Left forelimb (tissue), 1 donor: Measurements from ENCODE around the gene STK4.

Experiments
- DNase-seq: peaks from one replicate; pipeline ENCODE4 v3.0.0-alpha.2; 2018; ENCODE audit warnings: low spot score

The STK4 gene

GRCh38 chr20:44966030-44966961 lies at the start of gene STK4:
Gene STK4, plus strand, starts transcription at chr20:44966512. Its CDS starts 57 bp downstream, at chr20:44966569.
- DNase-seq: peak; percentile 96

GRCh38 chr20:44916586-44916985 lies 49.7 kb upstream of the STK4 start:
- DNase-seq: no peak

DNA sequence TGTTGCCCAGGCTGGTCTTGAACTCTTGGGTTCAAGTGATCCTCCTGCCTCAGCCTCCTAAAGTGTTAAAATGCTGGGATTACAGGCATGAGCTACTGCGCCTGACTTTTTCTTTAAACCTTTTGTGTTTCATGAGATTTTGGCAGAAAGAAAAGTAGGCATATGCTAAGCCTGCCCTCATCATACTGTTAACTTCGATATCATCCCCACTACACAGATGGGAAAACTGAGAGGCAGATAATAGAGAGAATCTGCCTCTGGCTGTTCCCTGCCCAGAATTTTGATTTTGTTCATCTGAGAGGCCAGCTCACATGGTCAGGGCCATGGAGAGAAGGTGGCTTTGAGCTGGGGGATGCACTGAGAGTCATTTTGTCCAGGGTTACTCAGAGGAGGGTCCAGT lies 48.9 kb upstream of the STK4 start:
- no peak for DNase-seq

- no peak for DNase-seq
Measured at GRCh38 chr20:44918342-44918741, 48.0 kb upstream of the STK4 start.

- DNase-seq: no peak
Measured at GRCh38 chr20:44918761-44919160, 47.6 kb upstream of the STK4 start.

DNA sequence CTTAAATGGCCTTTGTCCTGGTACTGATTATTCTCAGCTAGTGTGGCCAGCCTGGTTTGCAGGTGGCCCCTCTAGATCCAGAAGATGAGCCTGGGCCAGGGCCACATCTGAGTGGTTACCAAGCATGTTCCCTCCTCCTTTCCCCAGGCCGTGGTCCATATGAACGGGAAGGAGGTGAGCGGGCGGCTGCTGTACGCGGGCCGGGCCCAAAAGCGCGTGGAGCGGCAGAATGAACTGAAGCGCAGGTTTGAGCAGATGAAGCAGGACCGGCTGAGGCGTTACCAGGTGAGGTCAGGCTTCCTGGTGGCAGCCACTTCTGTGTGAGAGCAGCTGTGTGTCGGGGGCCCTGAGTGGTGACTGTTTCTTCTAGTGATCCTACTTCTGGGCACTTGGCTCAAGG lies 44.9 kb upstream of the STK4 start:
- DNase-seq: no peak

DNA sequence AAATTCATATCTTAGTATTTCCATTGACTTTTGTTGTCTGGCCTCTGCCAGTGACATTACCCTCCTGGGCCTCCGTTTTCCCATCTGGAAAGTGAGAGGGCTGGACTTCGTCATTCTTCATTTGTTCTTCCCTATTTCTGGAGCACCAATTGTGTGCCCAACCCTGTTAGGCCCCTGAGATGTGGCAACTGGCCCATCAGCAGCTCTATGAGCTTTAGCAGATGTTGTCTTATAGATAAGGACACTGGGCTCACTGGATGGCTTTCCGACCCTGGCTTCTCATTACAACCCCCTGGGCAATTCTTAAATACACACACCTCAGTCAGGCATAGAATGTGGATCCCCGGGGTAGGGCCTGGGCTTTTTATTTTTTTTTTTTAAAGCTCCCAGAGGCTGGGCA lies 41.8 kb upstream of the STK4 start:
- DNase-seq: no peak

GRCh38 chr20:44928595-44928994 lies 37.7 kb upstream of the STK4 start:
- no peak for DNase-seq

DNA sequence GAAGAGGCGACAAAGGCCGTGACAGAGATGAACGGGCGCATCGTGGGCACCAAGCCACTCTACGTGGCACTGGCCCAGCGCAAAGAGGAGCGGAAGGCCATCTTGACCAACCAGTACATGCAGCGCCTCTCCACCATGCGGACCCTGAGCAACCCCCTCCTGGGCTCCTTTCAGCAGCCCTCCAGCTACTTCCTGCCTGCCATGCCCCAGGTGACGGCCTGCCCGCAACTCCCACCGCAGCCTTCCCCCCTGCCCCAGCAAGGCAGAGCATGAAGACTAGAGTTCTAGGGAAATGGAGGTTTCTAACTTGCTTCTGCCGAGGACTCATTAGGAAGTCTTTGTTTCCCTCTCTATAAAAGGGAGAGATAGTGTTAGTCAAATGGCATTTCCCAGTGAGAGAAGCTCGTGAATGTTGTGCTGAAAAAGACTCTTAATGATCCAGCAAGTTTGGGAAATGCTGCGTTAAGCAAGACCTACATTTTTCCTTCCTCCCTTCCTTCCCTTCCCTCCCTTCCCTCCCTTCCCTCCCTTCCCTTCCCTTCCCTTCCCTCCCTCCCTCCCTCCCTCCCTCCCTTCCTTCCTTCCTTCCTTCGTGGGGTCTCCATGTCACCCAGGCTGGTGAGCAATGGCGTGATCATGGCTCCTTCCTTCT lies 35.7 kb upstream of the STK4 start:
- DNase-seq: no peak

- DNase-seq: no peak
Measured at GRCh38 chr20:44931911-44932310, 34.4 kb upstream of the STK4 start.

DNA sequence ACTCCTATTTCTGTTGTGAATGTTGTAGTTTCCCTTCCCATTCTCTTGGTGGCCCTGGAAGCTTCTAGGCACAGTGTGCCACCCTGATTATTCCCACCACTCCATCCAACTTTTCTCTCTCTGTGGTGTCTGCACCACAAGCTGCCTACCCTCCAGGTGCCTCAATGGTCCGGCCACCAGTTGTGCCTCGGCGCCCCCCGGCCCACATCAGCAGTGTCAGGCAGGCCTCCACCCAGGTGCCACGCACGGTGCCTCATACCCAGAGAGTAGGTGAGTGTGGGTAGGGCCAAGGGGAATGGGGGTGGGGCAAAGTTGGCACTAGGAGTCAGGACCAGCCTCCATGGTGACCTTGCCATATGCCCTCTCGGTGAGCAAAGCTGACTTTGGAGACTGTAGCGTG lies 33.4 kb upstream of the STK4 start:
- no peak for DNase-seq

- DNase-seq: no peak
Measured at GRCh38 chr20:44936510-44936909, 29.8 kb upstream of the STK4 start.

DNA sequence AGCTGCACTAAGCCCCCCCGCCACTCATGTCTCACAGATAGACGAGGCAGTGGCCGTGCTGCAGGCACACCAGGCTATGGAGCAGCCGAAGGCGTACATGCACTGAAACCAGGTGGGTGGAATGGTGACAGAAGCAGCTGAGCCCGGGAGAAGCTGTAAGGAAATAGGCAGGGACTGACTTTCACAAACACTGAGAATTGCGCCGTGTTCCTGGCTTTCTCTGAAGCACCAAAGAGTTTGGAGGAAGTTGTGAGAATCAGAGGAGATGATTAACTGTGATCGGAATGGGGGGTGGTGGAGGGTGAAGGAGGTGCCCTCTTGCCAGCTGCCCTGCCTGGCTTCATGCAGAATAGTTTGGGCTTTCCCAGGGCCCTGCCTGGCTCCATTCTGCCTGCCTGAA lies 27.7 kb upstream of the STK4 start:
- no peak for DNase-seq

DNA sequence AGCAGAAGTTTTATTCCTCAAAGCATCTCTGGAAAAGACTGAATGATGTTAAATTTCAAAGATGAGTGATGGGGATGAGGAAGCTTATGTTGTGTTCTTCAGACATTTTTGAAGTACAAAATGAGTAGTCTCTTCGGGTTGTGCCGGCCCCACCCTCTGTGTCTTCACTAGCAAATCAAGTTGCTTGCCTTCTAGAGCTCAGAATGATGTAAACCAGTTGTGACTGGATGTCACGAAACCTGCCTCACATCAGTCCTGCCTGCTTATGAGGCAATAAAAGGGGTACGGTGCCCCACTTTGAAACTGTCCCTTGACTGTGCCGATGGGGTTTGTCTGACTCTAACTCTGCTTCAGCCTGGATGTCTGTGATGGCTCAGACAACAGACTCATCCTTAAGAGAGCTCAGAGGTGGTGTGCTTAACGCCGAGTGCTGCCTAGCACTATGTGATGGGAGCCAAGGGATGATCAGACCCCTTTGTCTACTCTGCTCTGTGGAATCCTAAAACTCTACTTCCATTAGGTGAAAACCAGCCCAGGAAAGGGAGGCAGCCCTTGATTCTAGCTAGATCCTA lies 25.1 kb upstream of the STK4 start:
- DNase-seq: no peak

- no peak for DNase-seq
Measured at GRCh38 chr20:44942264-44942973, 23.9 kb upstream of the STK4 start.

DNA sequence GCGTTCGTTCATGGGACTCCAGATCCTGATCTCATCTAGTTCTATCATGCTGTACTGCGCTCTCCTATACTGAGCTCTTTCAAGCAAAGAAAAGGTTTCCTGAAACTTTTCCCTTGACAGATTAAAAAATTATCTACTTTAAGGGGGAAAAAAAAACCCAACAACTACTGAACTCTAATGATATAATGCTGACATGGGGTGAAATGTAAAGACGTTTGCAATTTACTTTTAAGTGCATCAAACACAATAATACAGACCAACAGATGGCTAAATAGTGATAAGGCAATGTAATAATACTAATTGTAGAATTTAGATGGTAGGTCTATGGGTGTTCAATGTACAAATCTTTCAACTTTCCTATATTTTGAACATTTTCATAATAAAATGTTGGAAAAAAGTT lies 22.5 kb upstream of the STK4 start:
- DNase-seq: no peak

DNA sequence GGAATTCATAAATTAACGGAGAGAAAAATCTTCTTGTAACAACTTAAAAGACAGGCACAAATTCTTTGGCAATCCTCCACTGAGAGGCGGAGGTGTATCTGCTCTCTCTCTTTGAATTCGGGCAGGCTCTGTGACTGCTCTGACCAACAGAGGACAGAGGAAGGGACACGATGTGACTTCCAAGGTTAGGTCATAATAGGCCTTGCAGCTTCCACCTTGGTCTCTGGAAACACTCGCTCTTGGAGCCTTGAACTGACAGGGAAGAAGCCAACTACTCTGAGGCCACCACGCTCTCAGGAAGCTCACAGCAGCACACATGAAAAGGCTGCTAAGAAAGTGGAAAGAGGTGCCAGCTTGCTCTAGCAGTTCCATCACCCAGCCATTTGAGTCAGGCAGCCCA lies 21.1 kb upstream of the STK4 start:
- DNase-seq: no peak

DNA sequence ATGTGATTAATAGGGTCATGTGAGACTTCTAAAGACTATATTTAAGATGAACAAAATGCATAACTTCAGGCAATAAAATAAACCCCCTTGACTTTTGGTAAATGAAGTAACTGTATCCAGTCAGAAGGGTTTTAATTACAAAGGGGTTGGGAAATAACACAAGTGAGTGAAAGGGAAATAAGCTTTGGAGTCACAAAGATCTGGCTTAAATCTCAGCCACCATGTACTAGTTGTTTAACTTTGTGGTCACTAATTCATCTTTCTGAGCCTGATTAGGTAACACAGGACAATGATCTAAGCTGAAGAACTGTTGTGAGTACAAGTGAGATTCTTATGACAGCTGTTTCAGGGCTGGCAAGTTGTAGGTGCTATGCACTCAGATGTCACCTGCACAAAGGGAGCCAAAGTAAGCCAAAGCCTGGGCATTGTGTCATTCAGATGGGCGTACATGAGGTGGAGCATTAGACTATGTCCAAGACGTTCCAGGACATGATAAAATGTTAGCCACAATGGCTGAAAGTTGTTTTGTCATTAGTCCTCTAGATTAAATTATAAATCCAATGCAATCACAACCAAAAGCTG lies 19.9 kb upstream of the STK4 start:
- DNase-seq: no peak

DNA sequence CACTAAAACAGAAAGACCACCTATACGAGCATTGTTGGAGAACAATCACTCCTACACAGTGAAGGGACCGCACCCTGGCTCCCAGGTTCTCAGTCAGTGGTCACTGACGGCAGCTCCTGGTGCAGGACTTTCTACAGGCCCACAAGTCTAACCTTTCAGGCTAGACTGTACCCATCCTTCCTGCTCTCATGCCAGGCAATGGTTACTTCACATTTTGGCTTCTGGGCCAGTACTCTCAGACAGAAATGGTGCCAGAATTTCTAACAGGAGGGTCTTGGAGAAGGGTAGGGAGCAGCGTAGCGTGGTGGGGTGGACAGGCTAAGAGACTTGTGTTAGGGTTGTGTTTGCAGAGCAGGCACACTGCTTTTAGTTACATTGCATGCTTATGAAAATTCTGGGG lies 18.2 kb upstream of the STK4 start:
- no peak for DNase-seq

DNA sequence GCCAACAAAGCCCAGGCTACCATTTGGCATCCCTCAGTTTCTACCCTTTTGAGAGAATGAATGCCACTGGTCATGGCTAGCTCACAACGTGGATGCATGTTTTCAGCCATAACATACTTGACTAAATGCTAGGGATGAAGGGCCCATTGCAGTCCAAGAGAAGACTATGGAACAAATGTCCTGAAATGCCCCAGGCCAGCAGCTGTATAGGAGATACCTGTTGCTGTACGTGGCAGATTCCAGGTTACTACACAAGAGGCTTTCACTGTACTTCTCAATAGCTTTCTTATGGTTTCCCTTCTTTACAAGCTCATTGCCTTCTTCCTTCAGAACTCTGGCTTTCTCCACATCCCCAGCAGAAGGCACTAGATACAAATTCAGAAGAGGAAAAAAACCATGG lies 17.8 kb upstream of the STK4 start:
- DNase-seq: no peak

DNA sequence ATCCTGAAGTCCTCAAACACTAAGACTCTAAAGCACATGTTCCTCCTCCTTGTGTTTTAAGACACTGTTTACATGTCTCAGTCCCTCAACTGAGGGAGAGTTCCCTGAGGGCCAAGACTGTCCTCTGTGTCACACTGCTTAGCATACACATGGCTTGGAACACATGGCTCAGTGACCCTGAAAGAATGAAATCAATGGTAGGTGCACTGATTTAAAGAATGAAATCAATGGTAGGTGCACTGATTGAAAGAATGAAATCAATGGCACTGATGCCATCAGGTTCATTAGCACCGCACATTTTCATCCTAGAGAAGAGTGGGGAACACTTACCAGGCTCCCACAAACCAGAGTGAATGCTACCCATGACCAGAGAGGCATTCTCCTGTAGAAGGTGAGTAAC lies 15.9 kb upstream of the STK4 start:
- DNase-seq: no peak

- DNase-seq: no peak
Measured at GRCh38 chr20:44952731-44953130, 13.6 kb upstream of the STK4 start.
